CD8-positive, alpha-beta memory T cell (primary cell): ENCODE data around the gene TUBB8. TPM values are rescaled to one million over a fixed set of nuclear protein-coding genes. Genes with fewer than 3 reads are reported as not detected.
"Not testable (repeated sequence)": the region's sequence is repeated elsewhere in the genome, so short reads cannot be mapped to it uniquely, and the experiment has no call there.

Source experiments
- CTCF ChIA-PET: fragments of 350-600 bp; sonication (Branson Sonifier 250); formaldehyde crosslinking; loops from one replicate; lab custom pipeline; 2021; ENCODE audit warnings: antibody characterized with exemption; lab: Charles Lee
- POLR2A ChIA-PET: fragments of 350-600 bp; sonication (Branson Sonifier 250); formaldehyde crosslinking; loops from one replicate; lab custom pipeline; 2021; ENCODE audit warnings: antibody characterized with exemption; lab: Charles Lee
- DNase-seq, 5 donors: peaks; one replicate each; pipeline versions ENCODE4 v3.0.0 to v3.0.0-alpha.2; 2020 to 2022; ENCODE audit warnings: mixed read lengths in 1 of 5
- H3K27ac ChIP-seq: one replicate; pipeline ENCODE4 v1.7.0; 2013; ENCODE audit warnings: low read depth, mild to moderate bottlenecking, low read length, moderate library complexity
- H3K27me3 ChIP-seq: 2 replicates; pipeline ENCODE4 v1.7.0; 2013; ENCODE audit warnings: low read length, mild to moderate bottlenecking; ENCODE audit not compliant: insufficient read depth, poor library complexity, severe bottlenecking
- H3K36me3 ChIP-seq: 2 replicates; pipeline ENCODE4 v1.7.0; 2013; ENCODE audit warnings: mild to moderate bottlenecking, low read length, moderate library complexity; ENCODE audit not compliant: insufficient read depth
- H3K4me1 ChIP-seq: 2 replicates; pipeline ENCODE4 v1.7.0; 2013; ENCODE audit warnings: mild to moderate bottlenecking, low read length, moderate library complexity; ENCODE audit not compliant: insufficient read depth
- H3K4me3 ChIP-seq: 2 replicates; pipeline ENCODE4 v1.7.0; 2013; ENCODE audit warnings: mild to moderate bottlenecking, low read length
- H3K9me3 ChIP-seq: 2 replicates; pipeline ENCODE4 v1.7.0; 2013; ENCODE audit warnings: mild to moderate bottlenecking, low read length
- H3K27ac Mint-ChIP-seq, 8 donors: one replicate each; pipeline ENCODE4 v1.8.0; 2020 to 2021; ENCODE audit warnings: mixed read lengths in 8 of 8, mild to moderate bottlenecking in 6 of 8, inconsistent platforms in 3 of 8, moderate library complexity in 3 of 8
- H3K27me3 Mint-ChIP-seq, 2 donors: one replicate each; pipeline ENCODE4 v1.8.0; 2020 to 2021; ENCODE audit warnings: mixed read lengths in 2 of 2, mild to moderate bottlenecking in 1 of 2, moderate library complexity in 1 of 2
- H3K36me3 Mint-ChIP-seq, 3 donors: one replicate each; pipeline ENCODE4 v1.8.0; 2020 to 2021; ENCODE audit warnings: mixed read lengths in 3 of 3, inconsistent platforms in 1 of 3, mild to moderate bottlenecking in 1 of 3
- H3K4me1 Mint-ChIP-seq, 3 donors: one replicate each; pipeline ENCODE4 v1.8.0; 2020 to 2021; ENCODE audit warnings: mixed read lengths in 3 of 3, inconsistent platforms in 1 of 3, mild to moderate bottlenecking in 1 of 3
- H3K4me3 Mint-ChIP-seq, 7 donors: one replicate each; pipeline ENCODE4 v1.8.0; 2020 to 2021; ENCODE audit warnings: mixed read lengths in 7 of 7, mild to moderate bottlenecking in 6 of 7, moderate library complexity in 4 of 7, inconsistent platforms in 2 of 7
- H3K9me3 Mint-ChIP-seq, 5 donors: one replicate each; pipeline ENCODE4 v1.8.0; 2020 to 2022; ENCODE audit warnings: mixed read lengths in 5 of 5, mild to moderate bottlenecking in 3 of 5, moderate library complexity in 2 of 5, inconsistent platforms in 1 of 5
- polyA plus RNA-seq: library from polyadenylated mRNA; unstranded; fragments of 300-500 nt; fragmentation: Illumina TruSeq; gene quantifications from one replicate; pipeline ENCODE4 v1.2.3, GENCODE V29; 2021
- total RNA-seq, 2 experiments: library from RNA; stranded (reverse); gene quantifications; one replicate each; pipeline ENCODE4 v1.2.3, GENCODE V29; 2021

TUBB8 gene
- total and polyA plus RNA-seq, 3 experiments from 2014 or later = not detected

GRCh38 chr10:12444-13314 is 36.4 kb downstream of the TUBB8 start:
- H3K4me3 ChIP-seq, DNase-seq, H3K4me1 Mint-ChIP-seq, H3K4me3 Mint-ChIP-seq, CTCF ChIA-PET, H3K36me3 ChIP-seq, H3K27me3 Mint-ChIP-seq, H3K4me1 ChIP-seq, H3K36me3 Mint-ChIP-seq, H3K27ac ChIP-seq, H3K9me3 Mint-ChIP-seq, H3K27ac Mint-ChIP-seq, POLR2A ChIA-PET, H3K27me3 ChIP-seq, H3K9me3 ChIP-seq: not testable (repeated sequence)

- DNase-seq, H3K9me3 ChIP-seq, H3K36me3 Mint-ChIP-seq, POLR2A ChIA-PET, H3K27ac Mint-ChIP-seq, H3K9me3 Mint-ChIP-seq, H3K27me3 Mint-ChIP-seq, H3K27ac ChIP-seq, CTCF ChIA-PET, H3K4me1 ChIP-seq, H3K4me3 Mint-ChIP-seq, H3K36me3 ChIP-seq, H3K4me3 ChIP-seq, H3K4me1 Mint-ChIP-seq, H3K27me3 ChIP-seq: not testable (repeated sequence)
Measured at GRCh38 chr10:11260-11659, 37.8 kb downstream of the TUBB8 start.

GRCh38 chr10:10261-10971 is 38.7 kb downstream of the TUBB8 start:
- H3K27me3 Mint-ChIP-seq, H3K4me1 Mint-ChIP-seq, H3K27me3 ChIP-seq, H3K36me3 ChIP-seq, H3K4me1 ChIP-seq, H3K4me3 ChIP-seq, H3K27ac ChIP-seq, H3K27ac Mint-ChIP-seq, H3K9me3 Mint-ChIP-seq, H3K4me3 Mint-ChIP-seq, H3K36me3 Mint-ChIP-seq, DNase-seq, POLR2A ChIA-PET, H3K9me3 ChIP-seq, CTCF ChIA-PET: not testable (repeated sequence)

Other genes with a start within 250 kb of the TUBB8 start
- gene ZMYND11, start 86.2 kb upstream of the TUBB8 start, total RNA-seq = 10 to 100 TPM; 34.9 to 36.7 TPM
- gene ZMYND11, start 86.2 kb upstream of the TUBB8 start, polyA plus RNA-seq = 53.5 TPM